Peyer's patch (tissue), 4 donors: Measurements from ENCODE around the gene NVL.

Source experiments
- POLR2A ChIP-seq, 2 donors: fragments of 450-650 bp; IDR thresholded peaks; one replicate each; pipeline ENCODE4 v1.5.1; 2017; ENCODE audit warnings: antibody characterized with exemption in 2 of 2, mild to moderate bottlenecking in 2 of 2, moderate library complexity in 2 of 2
- TF ChIP-seq, protein P1 (sequence below), 6 experiments: fragments of 450-650 bp in 4 of 6; fragments of 200-600 bp in 2 of 6; sonication (generic) in 1 of 6; IDR thresholded peaks; one replicate each; pipeline ENCODE4 v1.5.1; 2017 to 2019; ENCODE audit warnings: antibody characterized with exemption in 6 of 6, mild to moderate bottlenecking in 3 of 6, moderate library complexity in 1 of 6

DNA sequence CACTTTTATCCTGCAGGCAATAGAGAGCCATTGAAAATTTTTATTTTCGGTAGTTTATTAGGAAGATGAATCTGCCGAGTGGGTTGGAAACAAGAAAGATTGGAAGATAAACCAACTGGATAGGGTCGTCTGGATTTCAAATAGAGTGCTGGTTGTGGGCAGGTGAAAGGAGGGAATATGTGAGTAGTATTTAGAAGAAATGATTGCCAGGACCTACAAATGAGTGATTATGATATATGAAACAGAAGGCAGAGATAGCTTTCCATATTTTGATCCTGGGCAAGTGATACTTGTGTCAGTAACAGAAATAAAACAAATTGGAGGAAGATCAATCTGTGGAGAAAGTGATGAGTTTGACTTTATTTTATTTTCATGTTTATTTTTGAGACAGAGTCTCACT, 29.2 kb upstream of the NVL start:
- TF ChIP-seq, protein P1, sequence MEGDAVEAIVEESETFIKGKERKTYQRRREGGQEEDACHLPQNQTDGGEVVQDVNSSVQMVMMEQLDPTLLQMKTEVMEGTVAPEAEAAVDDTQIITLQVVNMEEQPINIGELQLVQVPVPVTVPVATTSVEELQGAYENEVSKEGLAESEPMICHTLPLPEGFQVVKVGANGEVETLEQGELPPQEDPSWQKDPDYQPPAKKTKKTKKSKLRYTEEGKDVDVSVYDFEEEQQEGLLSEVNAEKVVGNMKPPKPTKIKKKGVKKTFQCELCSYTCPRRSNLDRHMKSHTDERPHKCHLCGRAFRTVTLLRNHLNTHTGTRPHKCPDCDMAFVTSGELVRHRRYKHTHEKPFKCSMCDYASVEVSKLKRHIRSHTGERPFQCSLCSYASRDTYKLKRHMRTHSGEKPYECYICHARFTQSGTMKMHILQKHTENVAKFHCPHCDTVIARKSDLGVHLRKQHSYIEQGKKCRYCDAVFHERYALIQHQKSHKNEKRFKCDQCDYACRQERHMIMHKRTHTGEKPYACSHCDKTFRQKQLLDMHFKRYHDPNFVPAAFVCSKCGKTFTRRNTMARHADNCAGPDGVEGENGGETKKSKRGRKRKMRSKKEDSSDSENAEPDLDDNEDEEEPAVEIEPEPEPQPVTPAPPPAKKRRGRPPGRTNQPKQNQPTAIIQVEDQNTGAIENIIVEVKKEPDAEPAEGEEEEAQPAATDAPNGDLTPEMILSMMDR (IDR thresholded peaks at IDR 0.05), result no peak
- no peak for TF ChIP-seq POLR2A (IDR thresholded peaks at IDR 0.05)
